HG02884 (cell line): ENCODE data around the gene NIP7.

Experiments used
- ATAC-seq: cut with Tn5 transposase; IDR thresholded peaks from one replicate; pipeline ENCODE4 v1.9.1; 2021; ENCODE audit warnings: mild to moderate bottlenecking, moderate library complexity; ENCODE audit not compliant: unreplicated experiment

The NIP7 gene

DNA sequence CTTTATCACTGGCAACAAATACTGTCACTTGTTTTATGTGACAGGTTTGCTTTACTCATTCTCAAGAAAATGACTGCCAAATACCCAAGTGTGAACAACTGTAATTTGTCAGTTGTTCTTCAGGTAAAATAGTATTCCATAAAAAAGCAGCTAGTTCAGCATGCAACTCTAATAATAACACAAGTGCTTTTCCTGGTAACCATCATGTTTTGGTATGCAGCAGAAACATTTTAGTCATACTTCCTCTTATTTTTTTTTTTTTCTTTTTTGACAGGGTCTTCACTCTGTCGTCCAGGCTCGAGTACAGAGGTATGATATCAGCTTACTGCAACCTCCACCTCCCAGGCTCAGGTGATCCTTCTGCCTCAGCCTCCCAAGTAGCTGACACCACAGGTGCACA is 41.7 kb downstream of the NIP7 start:
- no peak for ATAC-seq

- no peak for ATAC-seq
Measured at GRCh38 chr16:69382421-69382820, 42.8 kb downstream of the NIP7 start.

DNA sequence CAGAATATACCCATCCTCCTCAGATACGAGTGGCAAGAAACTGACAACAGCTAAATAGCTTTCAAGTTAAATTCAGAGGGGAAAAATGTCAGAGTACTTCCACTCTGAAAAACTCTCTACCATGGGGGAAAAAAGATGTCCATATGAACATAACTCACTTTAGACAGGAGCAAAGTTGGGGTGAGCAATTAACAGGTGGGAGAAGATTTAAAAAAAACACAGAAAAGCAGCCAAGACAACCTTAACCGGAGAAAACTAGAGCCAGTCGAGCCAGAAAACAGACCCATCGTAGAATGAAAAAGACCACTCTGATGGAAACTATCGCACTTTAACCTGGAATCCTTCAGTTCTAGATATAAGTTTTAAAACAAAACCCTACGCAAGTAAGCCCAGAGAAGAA is 45.4 kb downstream of the NIP7 start:
- no peak for ATAC-seq

DNA sequence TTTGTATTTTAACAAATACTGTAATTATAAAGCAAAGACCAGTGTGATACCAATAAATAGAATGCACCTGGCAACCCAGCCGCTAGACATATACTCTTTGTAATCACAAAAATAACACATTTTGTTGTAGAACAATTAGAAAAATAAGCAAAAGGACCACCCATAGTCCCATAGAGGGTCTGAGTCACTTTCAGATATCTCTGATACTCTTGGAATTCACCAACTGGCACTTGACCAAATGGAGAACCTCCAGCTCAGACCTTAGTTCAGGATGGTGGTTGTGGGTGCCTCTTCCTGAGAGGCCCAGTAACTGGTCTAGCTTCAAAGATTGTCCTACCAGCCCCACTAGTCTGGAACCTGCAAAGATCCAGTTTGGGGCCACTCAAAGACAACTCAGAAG is 47.0 kb downstream of the NIP7 start:
- no peak for ATAC-seq
